Fibroblast of mammary gland (primary cell): ENCODE results near the gene CD164.

Experiments used
- DNase-seq: peaks from one replicate; pipeline ENCODE4 v3.0.0-alpha.2; 2010; ENCODE audit warnings: low read depth
- H3K4me3 ChIP-seq: 2 replicates; pipeline ENCODE4 v1.5.1; 2011; ENCODE audit warnings: low read depth, mild to moderate bottlenecking, low read length, moderate library complexity; ENCODE audit not compliant: control insufficient read depth
- CTCF ChIP-seq: conservative IDR thresholded peaks from 2 replicates; pipeline ENCODE4 v1.5.1; 2011; ENCODE audit warnings: low read depth, low read length, inconsistent platforms; ENCODE audit not compliant: control insufficient read depth, insufficient read depth

CD164 gene

GRCh38 chr6:109327959-109328358 is 54.3 kb downstream of the CD164 start:
- H3K4me3 ChIP-seq, result no peak overlapping the region
- DNase-seq, result no peak
- no peak for TF ChIP-seq CTCF

DNA sequence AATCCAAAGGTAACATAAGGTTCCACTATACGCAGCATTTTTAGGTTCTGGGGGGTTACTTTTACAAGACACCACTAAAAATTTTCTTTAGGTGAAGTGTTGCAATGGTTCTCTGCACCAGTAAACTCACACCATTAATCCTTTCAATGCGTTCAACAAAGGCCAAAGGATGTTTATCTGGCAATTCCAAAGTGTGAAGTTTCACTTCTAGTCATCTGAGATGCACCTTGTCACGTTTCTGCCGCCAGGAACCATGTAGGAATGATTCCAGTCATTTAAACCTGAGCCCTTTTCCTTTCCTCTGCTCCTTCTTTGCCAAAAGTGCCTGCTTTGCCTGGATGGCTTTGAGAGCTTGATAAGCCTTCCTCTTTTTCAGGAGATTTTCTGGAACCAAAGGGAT is 54.8 kb downstream of the CD164 start:
- no peak for TF ChIP-seq CTCF

DNA sequence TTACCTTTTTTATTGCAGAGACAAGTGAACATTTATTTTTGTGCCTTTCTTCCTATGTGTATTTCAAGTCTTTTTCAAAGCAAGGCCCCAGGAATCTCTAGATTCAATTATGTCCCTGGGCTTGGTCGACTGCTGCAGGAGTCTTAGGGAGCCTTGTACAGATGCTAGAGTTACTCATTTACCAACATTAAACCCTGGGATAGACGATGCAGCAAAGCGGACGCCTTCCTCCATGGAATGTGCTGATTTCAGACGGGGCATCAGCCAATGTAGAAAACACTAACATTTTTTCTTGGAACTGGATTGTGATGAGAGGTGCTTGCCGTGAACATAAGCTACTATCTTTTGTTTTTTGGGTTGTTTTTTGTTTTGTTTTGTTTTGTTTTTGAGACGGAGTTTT is 55.9 kb downstream of the CD164 start:
- H3K4me3 ChIP-seq, result no peak overlapping the region
- no peak for TF ChIP-seq CTCF
- DNase-seq, result no peak

More for the DNA sequence above, 54.8 kb downstream of the CD164 start:
- no peak overlapping the region for H3K4me3 ChIP-seq
- no peak for DNase-seq

DNA sequence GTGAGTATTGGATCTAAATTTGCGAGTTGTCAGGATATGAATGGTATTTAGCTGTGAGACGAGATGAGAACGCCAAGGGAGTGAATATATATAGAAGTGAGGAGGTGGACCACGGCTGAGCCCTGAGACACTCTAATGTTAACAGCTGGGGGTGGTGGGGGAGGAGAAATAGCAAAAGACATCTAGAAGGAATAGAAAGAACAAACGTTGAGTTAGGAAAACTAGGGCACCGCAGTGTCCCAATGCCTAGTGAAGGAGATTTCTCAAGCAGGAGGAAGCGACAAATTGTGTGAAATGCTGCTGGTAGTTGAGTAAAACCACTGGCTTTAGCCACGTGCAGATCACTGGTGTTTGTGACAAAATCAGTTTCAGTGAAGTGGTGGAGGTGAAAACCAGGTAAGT is 56.9 kb downstream of the CD164 start:
- DNase-seq, result no peak
- no peak for TF ChIP-seq CTCF
- H3K4me3 ChIP-seq, result no peak overlapping the region

DNA sequence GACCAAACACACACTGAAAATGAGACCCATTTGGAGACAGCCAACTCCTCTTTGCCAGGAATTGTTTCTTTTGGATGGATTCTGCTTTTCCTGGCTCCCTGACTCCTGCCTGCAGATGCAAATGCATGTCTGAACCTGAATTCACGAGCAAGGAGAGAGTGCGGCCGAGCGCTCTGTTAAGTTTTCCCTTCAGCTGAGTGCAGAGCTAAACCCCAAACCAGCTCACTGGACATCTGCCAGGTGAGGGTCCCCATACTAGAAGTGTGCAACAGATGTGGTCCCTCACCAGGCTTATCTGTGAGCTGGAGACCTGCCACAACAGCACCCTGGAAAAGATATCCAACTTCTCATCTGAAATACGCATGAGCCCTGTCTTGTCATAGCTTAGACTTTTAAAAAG is 59.0 kb downstream of the CD164 start:
- no peak for TF ChIP-seq CTCF
- DNase-seq, result no peak
- H3K4me3 ChIP-seq, result no peak overlapping the region

DNA sequence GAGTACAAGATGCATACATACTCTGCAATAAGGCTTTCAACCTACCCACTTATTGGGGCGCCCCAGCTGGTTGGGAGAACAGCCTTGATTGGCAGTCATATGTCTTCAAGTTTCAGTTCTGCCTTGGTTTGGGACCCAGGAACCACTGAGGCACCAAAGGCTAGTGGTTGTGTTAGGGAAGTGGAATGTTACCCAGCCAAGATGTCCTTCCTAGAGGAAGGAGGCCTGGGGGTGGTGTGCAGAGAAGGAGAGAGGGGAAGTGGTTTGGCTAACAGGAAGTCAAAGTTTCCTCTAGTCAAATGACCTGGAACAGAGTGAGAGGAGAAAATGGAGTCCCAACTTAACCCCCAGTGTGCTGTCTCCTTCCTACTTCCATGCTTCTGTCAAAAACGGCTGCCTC is 59.4 kb downstream of the CD164 start:
- H3K4me3 ChIP-seq, result no peak overlapping the region
- no peak for DNase-seq
- TF ChIP-seq CTCF, result no peak

DNA sequence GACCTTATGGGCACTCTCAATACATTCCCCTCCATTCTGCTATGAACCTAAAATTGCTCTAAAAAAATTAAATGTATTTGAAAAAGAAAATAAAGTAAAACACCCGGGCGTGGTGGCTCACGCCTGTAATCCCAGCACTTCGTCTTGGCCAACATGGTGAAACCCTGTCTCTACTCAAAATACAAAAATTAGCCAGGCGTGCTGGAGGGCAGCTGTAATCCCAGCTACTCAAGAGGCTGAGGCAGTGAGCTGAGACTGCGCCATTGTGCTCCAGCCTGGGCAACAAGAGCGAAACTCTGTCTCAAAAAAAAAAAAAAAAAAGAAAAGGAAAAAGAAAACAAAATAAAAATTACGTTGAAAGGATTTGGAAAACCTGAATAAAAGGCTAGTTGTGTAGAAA is 60.5 kb downstream of the CD164 start:
- no peak for TF ChIP-seq CTCF
- no peak for DNase-seq
- H3K4me3 ChIP-seq, result no peak overlapping the region
